ENCODE data around the gene CRK.

DNA sequence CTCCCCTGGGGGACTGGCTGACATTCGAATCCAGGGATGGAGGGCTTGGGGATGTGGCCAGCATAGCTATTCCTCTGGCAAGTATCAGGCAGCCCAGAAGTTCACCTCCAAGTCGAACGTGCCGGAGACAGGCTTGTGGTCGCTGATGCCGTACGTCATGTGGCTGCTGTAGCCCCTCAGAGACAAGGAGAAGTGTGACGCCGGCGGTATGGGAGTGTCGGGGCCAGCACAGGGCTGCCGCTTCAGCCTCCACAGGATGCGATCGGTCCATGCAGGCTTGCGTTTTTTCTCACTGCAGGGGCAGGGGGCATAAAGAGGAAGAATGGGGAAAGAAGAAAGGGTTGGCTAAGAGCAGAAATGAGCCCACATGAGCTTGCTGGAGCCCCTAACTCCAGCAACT is 41.8 kb upstream of the CRK start:
- TF ChIP-seq, protein P1, sequence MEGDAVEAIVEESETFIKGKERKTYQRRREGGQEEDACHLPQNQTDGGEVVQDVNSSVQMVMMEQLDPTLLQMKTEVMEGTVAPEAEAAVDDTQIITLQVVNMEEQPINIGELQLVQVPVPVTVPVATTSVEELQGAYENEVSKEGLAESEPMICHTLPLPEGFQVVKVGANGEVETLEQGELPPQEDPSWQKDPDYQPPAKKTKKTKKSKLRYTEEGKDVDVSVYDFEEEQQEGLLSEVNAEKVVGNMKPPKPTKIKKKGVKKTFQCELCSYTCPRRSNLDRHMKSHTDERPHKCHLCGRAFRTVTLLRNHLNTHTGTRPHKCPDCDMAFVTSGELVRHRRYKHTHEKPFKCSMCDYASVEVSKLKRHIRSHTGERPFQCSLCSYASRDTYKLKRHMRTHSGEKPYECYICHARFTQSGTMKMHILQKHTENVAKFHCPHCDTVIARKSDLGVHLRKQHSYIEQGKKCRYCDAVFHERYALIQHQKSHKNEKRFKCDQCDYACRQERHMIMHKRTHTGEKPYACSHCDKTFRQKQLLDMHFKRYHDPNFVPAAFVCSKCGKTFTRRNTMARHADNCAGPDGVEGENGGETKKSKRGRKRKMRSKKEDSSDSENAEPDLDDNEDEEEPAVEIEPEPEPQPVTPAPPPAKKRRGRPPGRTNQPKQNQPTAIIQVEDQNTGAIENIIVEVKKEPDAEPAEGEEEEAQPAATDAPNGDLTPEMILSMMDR (conservative IDR thresholded peaks at IDR 0.05): no peak
- no peak for TF ChIP-seq EZH2 (IDR thresholded peaks at IDR 0.05; ENCODE audit: low read depth)
